Measurements from ENCODE around the gene ZC3H6.

Gene ZC3H6

DNA sequence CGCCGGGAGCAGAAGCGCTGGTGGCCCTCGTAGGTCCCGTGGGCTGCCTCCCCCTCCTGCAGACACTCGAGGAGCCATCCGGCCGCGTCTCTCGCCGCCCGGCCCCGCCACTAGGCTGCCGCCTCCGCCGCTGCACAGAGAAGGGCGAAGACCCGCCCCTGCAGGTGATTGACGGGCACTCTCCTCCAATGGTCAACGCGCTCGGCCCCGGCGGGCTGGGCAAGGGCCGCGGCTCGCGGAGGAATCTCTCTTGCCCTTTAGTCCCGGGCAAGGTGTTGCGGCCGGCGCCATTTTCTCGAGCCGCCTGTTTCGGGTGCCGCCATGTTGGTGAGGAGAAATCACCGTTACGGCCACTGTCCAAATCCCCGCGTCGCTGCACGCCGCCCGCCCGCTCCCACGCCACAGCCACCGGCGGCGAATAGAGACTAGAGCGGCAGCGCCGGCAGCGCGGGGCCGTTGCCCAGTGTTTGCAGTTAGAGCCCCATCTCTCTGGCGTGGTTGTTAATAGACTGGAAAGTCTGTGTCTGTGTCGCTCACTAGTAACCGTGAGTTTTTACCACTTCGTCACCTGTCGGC is at the start of gene ZC3H6:
ZC3H6 (plus strand) TSS at position 287 of the 576 bp plus-strand sequence. CDS start 398 bp downstream, outside the sequence.
- peak; percentile 89 for DNase-seq (ENCODE audit: low read depth)

DNA sequence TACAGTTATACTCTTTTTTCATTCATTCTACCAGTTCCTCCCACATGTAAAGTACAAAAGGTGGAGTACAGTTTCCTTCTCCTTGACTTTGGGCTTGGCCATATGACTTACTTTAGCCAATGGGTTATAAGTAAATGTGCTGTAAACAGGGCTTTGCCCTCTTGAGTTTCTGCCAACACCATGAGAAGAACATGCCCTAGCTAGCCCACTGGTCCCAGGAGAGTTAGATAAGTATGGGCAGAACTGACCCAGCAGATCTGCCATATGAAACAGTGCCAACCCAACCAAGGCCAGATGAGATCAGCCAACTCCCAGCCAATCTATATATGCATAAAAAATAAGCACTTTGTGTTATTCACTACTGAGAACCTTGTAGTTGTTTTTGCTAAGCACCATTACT is 46.0 kb upstream of the ZC3H6 start:
- peak; percentile 79 for DNase-seq (ENCODE audit: low read depth)

DNA sequence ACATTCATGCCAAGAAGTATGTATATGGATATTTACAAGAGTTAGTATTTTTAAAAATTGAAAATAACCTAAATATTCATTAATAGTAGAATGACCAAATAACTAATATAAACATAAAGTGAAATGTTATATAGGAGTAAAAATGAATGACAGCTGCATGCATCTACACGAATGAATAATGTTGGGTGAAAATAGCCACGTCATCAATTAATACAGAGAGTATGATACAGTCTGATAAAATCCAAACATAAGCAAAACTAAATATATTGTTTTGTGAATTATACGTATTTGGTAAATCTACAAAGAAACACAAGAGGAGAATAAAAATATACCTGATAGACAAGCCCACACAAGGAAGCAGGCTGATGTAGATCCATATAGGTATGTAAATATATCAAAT is 45.0 kb upstream of the ZC3H6 start:
- no peak for DNase-seq (ENCODE audit: low read depth)

DNA sequence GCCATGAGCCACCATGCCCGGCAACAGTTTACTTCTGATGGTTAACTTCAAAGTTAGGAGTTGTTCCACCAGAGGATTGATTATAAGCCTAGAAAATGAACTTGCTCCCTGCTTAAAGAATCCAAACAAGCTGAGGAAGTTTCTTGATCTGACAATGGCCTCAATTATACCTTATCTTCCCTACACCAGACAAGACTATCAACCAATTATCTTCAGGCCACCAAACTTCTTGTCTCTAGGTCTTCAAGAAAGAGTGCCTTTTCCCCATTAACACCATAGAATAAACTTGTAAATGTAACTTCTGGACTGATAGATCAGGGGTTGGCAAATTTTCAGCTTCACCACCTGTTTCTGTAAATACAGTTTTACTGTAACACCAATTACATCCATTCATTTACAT is 35.5 kb upstream of the ZC3H6 start:
- DNase-seq (ENCODE audit: low read depth): no peak

DNA sequence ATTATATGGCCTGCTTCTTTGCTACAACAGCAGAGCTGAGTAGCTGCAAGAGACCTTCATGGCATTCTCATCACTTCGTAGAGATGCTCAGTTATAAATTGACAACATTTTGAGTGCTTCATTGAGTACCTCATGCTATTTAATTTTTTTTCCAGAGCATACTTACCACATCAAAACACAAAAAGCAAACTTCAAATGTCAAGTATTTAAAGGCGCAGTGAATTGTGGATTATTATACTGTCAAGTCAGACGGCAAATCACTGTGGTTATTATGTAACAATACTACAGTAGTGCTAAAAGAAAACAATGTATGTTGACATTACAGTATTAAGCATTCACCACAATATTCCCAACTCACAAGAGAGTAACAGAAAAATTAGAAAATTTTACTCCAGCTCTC is 33.0 kb upstream of the ZC3H6 start:
- DNase-seq (ENCODE audit: low read depth): no peak

DNA sequence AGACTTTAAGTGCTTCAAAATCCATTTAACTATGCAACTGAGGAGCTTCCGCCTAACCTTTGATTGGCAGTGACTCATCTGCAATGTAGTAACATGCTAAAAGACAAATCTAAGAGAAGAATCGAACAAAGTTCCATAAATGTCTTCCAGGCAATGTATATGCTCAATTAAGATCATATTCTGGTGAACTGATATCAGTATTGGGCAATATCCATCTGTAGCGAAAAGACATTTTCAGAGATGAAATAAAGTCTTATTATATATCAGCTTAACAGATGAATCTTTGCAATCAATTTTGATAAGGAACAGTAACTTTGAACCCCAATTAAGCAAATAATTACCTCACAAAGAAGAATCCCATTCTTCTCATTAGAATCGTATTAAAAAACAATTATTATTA is 32.2 kb upstream of the ZC3H6 start:
- DNase-seq (ENCODE audit: low read depth): no peak

- DNase-seq (ENCODE audit: low read depth): no peak
These were observed 30.5 kb upstream of the ZC3H6 start for GRCh38 chr2:112244854-112245253.

GRCh38 chr2:112251271-112251670 is 24.1 kb upstream of the ZC3H6 start:
- no peak for DNase-seq (ENCODE audit: low read depth)

- DNase-seq (ENCODE audit: low read depth): no peak
These were observed 22.1 kb upstream of the ZC3H6 start for GRCh38 chr2:112253261-112253815.

DNA sequence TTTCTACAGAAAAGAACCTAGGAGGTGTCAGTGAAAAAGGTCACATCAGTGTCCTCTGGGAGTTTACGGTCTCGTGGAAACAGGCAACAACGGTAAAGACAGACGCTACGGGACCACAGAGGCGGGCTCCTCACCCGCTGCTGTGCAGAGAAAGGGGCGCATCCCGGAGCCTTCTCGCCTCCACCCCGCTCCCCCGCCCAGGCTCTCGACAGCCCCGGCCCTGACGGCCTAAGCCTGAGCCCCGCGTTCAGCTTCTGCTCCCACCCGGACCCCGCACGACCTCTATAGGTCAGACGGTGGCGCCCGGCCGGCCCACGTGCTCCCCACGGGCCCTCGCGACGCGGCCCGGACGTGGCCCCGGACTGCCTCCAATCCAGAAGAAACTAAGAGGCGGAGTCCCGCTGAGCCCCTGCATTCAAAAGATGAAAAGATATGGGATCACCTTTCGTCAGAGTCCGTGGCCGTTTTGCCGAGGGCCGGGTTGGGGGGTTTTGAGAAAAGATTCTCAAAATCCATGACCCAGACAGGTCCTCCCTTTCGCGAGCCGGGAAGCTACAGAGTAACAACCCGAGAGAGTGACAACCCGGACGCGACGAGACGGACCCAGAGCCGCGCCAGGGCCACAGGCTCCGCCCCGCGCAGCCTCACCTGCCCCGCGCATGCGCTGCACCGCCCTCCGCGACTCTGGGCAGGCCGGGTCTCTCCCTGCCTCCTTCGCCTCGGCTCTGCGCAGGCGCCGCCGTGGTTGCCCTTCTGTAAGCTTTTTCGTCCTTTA is 20.7 kb upstream of the ZC3H6 start, which contains the start of gene ZC3H8:
ZC3H8 (minus strand) TSS at position 577 of the 775 bp plus-strand sequence; CDS start at position 516, 61 bp downstream.
- peak; percentile 76 for DNase-seq (ENCODE audit: low read depth)

DNA sequence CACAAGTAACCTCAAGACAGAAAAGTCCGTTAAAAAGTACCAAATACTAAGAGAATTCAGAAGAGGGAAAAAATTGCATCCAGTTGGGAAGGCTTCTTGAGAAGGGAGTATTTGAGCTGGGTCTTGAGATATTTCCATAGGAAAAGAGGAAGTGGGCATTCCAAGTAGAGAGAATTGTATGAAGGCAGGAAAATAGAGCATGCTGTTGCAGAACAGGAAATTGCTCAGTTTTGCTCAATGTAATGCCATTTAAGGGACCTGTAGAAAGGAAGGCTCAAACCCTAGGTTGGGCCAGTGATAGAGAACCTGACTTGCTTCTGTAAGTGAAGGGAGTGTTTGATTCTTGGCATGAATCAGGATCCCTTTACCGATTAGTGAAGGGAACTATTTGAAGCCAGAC is 19.5 kb upstream of the ZC3H6 start:
- DNase-seq (ENCODE audit: low read depth): no peak

GRCh38 chr2:112256654-112257053 is 18.7 kb upstream of the ZC3H6 start:
- DNase-seq (ENCODE audit: low read depth): no peak

DNA sequence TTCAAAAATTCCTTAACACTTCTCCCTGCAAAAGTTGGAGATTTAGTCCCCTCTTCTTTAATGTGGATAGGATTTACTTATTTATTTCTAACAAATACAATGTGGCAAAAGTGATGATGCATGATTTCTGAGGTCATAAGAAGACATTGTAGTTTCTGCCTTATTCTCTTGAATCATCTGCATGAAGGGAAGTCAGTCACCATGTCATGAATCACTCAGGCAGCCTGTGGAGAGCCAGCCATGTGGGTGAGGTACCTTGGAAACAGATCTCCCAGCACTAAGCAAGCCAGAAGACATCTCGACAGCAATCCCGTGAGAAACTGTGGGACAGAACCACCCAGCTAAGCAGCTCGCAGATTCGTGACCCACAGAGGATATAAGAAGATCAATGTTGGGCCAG is 17.8 kb upstream of the ZC3H6 start:
- DNase-seq (ENCODE audit: low read depth): no peak

DNA sequence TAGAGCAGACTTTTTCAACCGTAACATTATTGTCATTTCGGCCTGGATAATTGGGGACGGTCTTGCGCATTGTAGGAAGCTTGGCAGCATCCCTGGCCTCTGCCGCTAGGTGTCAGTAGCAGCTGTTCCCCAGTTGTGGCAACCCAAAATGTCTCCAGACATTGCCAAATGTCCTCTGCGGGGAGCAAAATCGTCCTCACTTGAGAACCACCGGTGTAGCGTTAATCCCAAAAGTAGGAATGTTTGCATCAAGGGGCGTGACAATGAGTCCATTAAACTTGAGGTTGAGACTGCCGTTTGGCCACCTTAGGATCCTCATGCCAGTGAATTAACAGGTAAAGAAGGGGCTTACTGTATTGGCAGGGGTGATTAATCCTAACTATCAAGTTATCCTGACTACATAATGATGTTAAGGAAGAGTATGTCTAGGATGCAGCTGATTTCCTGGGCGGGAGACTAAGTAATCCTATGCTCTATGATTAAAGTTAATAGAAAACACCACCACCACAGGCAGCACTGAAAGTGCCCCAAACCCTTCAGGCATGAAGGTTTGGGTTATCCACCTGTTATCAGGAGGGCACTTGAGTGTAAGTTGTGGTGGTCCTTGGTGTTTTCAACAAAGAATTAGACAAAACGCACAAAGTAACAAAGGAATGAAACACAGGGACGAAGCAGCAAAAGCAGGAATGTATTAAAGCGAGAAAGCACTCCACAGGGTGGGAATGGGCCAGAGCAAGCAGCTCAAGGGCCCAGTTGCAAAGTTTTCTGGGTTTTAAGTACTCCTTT is 15.7 kb upstream of the ZC3H6 start:
- DNase-seq (ENCODE audit: low read depth): peak; percentile 66

GRCh38 chr2:112260295-112260625 is 15.1 kb upstream of the ZC3H6 start:
- no peak for DNase-seq (ENCODE audit: low read depth)

- DNase-seq (ENCODE audit: low read depth): no peak
These were observed 12.5 kb upstream of the ZC3H6 start for GRCh38 chr2:112262876-112263275.

DNA sequence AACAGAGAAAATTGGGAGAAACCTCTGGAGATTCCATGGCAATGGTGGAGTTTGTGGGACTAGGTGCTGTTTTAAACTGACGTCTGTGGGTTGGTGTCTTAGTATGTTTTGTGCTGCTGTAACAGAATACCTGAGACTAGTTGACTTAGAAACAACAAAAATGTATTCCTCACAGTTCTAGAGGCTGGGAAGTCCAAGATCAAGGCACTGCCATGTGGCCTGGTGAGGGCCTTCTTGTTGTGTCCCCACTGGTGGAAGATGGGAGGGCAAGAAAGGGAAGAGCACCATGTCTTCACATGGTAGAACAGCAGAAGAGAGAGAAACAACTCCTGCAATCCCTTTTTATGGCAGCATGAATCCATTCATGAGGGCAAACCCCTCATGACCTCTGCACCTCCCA is 6.8 kb upstream of the ZC3H6 start:
- DNase-seq (ENCODE audit: low read depth): no peak

DNA sequence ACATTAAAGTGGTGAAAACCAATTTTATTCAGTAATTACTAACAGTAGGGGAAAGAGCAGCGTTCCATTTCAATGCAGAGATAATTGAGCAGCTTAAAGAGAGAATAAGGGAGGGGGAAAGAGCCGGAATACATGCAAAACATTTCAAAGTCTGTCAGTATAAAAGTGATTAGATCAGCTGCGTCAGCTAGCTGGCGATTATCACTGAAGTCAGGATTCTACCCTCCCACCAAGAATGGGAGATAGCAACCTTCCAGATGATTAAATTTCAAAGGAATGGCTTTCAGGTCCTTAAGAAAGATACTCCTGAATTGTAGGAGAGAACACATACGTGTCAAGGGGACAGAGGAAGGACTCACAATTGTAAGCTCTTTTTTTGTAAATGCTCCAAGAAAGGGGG is 2.7 kb upstream of the ZC3H6 start:
- no peak for DNase-seq (ENCODE audit: low read depth)

DNA sequence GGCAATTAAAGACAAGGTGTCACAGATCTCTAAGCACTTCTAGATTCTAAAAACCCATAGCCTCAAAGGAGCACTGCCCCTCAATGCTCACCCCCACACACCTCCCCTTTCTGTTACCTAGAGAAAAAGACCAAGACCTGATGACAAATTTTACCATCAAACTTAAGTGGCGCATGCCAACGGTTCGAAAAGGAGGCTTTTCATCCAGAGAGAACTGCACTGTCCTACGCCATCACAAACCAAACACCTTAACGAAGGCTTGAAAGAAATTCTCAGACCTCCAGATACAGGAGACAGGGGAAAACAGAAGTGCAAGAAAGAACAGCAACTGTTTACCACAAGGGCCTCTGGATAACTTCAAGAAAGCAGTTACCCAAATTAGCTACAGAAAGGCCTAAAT is 2.0 kb upstream of the ZC3H6 start:
- DNase-seq (ENCODE audit: low read depth): no peak

DNA sequence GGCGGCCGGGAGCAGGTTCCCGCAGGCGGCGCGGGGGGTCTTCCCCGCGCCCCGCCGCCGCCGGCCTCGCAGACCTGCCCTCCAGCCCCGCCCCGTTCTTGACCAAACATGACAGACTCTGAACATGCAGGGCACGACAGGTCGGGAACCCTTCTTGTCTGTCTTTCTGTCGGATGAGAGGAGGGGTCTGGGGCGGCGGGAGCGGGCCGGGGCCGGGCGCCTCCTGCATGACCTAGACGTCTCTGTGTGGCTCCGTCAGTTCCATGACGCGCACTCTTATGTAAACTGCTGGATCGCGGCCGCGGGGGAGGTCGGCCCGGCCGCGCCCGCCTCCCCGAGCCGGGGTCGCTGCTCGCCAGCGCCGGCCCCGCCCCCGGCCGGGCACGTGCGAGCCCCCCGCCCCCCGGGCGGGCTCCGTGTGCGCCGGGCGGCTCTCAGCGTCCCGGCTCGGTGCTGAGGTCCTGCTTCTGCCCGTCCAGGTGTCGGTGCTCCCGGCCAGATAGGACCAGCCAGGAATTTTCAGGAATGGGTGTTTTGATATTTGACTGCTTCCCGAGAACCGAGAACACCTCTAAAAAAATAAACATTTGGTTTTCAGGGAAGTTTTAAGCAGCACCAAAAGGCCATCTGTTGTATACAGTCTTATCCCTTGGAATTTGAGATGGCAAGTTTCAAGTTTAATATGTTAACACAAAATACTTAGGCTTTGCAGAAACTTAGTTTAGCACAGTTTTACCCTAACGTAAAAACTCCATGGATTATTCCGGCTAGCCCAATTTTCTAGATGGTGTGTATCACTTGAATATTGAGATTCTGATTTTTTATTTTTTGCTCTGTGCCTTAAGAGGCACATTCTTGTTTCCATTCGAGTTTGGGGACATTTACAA is 733 bp downstream of the ZC3H6 start:
- DNase-seq (ENCODE audit: low read depth): peak; percentile 77

GRCh38 chr2:112276954-112277353 is 1.6 kb downstream of the ZC3H6 start:
- no peak for DNase-seq (ENCODE audit: low read depth)

All from fibroblast of the conjunctiva (primary cell).